HL-60/S4 (cell line): ENCODE measurements around the gene MUC13.

ENCODE experiments used
- in situ Hi-C: fragments of 300-500 bp; cut with MboI; formaldehyde crosslinking; loops from 2 replicates; pipeline ENCODE4 v1.14.3; 2022; ENCODE audit warnings: low sequenced_read_pairs

Gene MUC13

GRCh38 chr3:124907957-124908356 is 26.6 kb downstream of the MUC13 start:
- in situ Hi-C loops = no loop called here

- in situ Hi-C loops = no loop called here
Observed at GRCh38 chr3:124904835-124905492, 29.6 kb downstream of the MUC13 start.

GRCh38 chr3:124903896-124904834 is 30.4 kb downstream of the MUC13 start:
- in situ Hi-C loops = no loop called here

GRCh38 chr3:124896824-124897526 is 37.6 kb downstream of the MUC13 start:
- in situ Hi-C loops = no loop called here

- in situ Hi-C loops = no loop called here
Observed at GRCh38 chr3:124895756-124896155, 38.8 kb downstream of the MUC13 start.

GRCh38 chr3:124893526-124893925 is 41.0 kb downstream of the MUC13 start:
- in situ Hi-C loops = no loop called here

- in situ Hi-C loops = no loop called here
Observed at GRCh38 chr3:124890573-124891190, 43.9 kb downstream of the MUC13 start.

GRCh38 chr3:124888482-124889441 is 45.8 kb downstream of the MUC13 start:
- in situ Hi-C loops = no loop called here

GRCh38 chr3:124887932-124888298 is 46.6 kb downstream of the MUC13 start:
- in situ Hi-C loops = no loop called here

GRCh38 chr3:124887177-124887931 is 47.2 kb downstream of the MUC13 start, which contains the start of gene ITGB5:
Gene ITGB5 (minus strand): TSS chr3:124887365. CDS start chr3:124887000, 365 bp downstream.
- in situ Hi-C loops = no loop called here

GRCh38 chr3:124886168-124887056 is 48.1 kb downstream of the MUC13 start:
- in situ Hi-C loops = no loop called here

GRCh38 chr3:124885466-124886167 is 48.9 kb downstream of the MUC13 start:
- in situ Hi-C loops = no loop called here

- in situ Hi-C loops = no loop called here
Observed at GRCh38 chr3:124884474-124885101, 50.0 kb downstream of the MUC13 start.

- in situ Hi-C loops = no loop called here
Observed at GRCh38 chr3:124883766-124884473, 50.6 kb downstream of the MUC13 start.

GRCh38 chr3:124882816-124883747 is 51.5 kb downstream of the MUC13 start:
- in situ Hi-C loops = no loop called here
